ENCODE measurements around the gene JAZF1.

JAZF1 gene

DNA sequence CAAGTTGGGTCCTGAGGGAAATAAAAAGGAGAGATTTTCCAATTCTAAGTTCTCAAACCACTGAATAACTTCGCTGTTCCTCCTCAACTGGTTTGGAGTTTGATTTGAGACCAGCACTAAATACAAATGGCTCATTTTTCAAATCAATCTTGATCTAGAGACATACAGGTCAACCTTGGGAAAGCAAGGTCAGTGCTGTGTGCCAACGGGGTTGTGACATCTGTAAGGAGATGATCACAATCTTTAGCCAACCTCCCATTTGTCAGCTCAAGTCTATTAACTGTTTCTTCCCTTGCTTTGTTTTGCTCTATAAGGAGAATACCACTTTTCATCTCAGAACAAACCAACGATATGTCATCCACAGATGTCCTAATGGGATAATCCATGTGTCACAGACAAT is 309.5 kb downstream of the JAZF1 start:
- TF ChIP-seq RAD21 (IDR thresholded peaks at IDR 0.05; ENCODE audit: low read depth) = no peak
- TF ChIP-seq EGR1 (IDR thresholded peaks at IDR 0.05) = no peak
- TF ChIP-seq, protein P1, sequence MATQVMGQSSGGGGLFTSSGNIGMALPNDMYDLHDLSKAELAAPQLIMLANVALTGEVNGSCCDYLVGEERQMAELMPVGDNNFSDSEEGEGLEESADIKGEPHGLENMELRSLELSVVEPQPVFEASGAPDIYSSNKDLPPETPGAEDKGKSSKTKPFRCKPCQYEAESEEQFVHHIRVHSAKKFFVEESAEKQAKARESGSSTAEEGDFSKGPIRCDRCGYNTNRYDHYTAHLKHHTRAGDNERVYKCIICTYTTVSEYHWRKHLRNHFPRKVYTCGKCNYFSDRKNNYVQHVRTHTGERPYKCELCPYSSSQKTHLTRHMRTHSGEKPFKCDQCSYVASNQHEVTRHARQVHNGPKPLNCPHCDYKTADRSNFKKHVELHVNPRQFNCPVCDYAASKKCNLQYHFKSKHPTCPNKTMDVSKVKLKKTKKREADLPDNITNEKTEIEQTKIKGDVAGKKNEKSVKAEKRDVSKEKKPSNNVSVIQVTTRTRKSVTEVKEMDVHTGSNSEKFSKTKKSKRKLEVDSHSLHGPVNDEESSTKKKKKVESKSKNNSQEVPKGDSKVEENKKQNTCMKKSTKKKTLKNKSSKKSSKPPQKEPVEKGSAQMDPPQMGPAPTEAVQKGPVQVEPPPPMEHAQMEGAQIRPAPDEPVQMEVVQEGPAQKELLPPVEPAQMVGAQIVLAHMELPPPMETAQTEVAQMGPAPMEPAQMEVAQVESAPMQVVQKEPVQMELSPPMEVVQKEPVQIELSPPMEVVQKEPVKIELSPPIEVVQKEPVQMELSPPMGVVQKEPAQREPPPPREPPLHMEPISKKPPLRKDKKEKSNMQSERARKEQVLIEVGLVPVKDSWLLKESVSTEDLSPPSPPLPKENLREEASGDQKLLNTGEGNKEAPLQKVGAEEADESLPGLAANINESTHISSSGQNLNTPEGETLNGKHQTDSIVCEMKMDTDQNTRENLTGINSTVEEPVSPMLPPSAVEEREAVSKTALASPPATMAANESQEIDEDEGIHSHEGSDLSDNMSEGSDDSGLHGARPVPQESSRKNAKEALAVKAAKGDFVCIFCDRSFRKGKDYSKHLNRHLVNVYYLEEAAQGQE (IDR thresholded peaks at IDR 0.05; ENCODE audit: low read depth) = no peak
- TF ChIP-seq NFIC (IDR thresholded peaks at IDR 0.05) = no peak
- TF ChIP-seq, protein P2, sequence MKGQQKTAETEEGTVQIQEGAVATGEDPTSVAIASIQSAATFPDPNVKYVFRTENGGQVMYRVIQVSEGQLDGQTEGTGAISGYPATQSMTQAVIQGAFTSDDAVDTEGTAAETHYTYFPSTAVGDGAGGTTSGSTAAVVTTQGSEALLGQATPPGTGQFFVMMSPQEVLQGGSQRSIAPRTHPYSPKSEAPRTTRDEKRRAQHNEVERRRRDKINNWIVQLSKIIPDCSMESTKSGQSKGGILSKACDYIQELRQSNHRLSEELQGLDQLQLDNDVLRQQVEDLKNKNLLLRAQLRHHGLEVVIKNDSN (IDR thresholded peaks at IDR 0.05) = no peak
- no peak for TF ChIP-seq TAF1 (IDR thresholded peaks at IDR 0.05; ENCODE audit: low read depth)
- no peak for TF ChIP-seq TCF12 (IDR thresholded peaks at IDR 0.05; ENCODE audit: low read depth)
- no peak for TF ChIP-seq CEBPB (IDR thresholded peaks at IDR 0.05)
- no peak for TF ChIP-seq EP300 (IDR thresholded peaks at IDR 0.05; ENCODE audit: borderline replicate concordance)
- TF ChIP-seq ZBTB7A (IDR thresholded peaks at IDR 0.05; ENCODE audit: low read depth) = no peak
- no peak for TF ChIP-seq CREB1 (IDR thresholded peaks at IDR 0.05; ENCODE audit: low read depth)
- no peak for TF ChIP-seq FOXM1 (IDR thresholded peaks at IDR 0.05; ENCODE audit: borderline replicate concordance, low read depth)
- no peak for TF ChIP-seq YY1 (IDR thresholded peaks at IDR 0.05; ENCODE audit: low read depth)
- TF ChIP-seq, protein P3, sequence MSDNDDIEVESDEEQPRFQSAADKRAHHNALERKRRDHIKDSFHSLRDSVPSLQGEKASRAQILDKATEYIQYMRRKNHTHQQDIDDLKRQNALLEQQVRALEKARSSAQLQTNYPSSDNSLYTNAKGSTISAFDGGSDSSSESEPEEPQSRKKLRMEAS (IDR thresholded peaks at IDR 0.05) = no peak
- TF ChIP-seq TEAD4 (IDR thresholded peaks at IDR 0.05) = no peak

DNA sequence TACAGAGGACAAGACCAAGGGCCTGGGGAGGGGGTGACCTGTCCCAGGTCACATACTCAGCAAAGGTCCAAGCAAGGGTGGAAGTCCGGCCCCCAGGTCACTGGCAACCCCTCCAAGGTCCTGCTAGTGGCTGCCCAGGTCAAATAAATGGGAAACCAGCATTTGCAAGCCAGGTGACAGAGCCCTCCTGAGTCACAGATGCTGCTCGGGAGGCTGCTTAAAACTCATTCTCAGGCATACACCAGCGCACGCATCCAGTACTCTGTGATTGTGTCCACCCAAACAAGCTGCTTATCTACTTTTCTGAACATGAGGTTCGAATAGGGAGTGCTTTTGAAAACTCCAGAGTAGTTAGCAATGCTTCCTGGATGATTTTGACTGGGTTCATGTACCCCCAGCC is 310.0 kb downstream of the JAZF1 start:
- no peak for TF ChIP-seq EP300 (IDR thresholded peaks at IDR 0.05; ENCODE audit: borderline replicate concordance)
- TF ChIP-seq CREB1 (IDR thresholded peaks at IDR 0.05; ENCODE audit: low read depth) = no peak
- TF ChIP-seq, protein P2 (IDR thresholded peaks at IDR 0.05) = no peak
- no peak for TF ChIP-seq TEAD4 (IDR thresholded peaks at IDR 0.05)
- TF ChIP-seq RAD21 (IDR thresholded peaks at IDR 0.05; ENCODE audit: low read depth) = no peak
- no peak for TF ChIP-seq FOXM1 (IDR thresholded peaks at IDR 0.05; ENCODE audit: borderline replicate concordance, low read depth)
- TF ChIP-seq CEBPB (IDR thresholded peaks at IDR 0.05) = no peak
- TF ChIP-seq TCF12 (IDR thresholded peaks at IDR 0.05; ENCODE audit: low read depth) = no peak
- TF ChIP-seq YY1 (IDR thresholded peaks at IDR 0.05; ENCODE audit: low read depth) = no peak
- TF ChIP-seq, protein P3 (IDR thresholded peaks at IDR 0.05) = no peak
- TF ChIP-seq EGR1 (IDR thresholded peaks at IDR 0.05) = no peak
- TF ChIP-seq, protein P1 (IDR thresholded peaks at IDR 0.05; ENCODE audit: low read depth) = no peak
- no peak for TF ChIP-seq NFIC (IDR thresholded peaks at IDR 0.05)
- TF ChIP-seq ZBTB7A (IDR thresholded peaks at IDR 0.05; ENCODE audit: low read depth) = no peak
- TF ChIP-seq TAF1 (IDR thresholded peaks at IDR 0.05; ENCODE audit: low read depth) = no peak

DNA sequence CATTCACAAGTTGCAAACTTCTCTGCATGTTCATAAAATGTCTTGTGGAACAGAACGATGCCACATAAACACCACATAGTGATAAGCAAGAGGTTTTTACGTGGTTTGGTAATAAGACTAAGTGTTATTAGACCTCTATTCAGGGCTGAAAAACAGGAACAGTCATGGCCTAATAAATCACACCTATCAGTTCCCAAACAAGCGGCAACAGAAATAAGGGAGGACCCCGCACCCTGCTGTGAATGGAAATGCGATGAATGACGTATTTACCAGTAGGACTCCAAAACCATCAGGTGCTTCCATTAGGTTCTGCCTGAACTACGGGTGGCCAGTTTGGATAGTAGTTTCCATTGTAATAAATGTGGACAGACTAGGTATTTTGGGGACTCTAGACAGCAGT is 311.5 kb downstream of the JAZF1 start:
- no peak for TF ChIP-seq NFIC (IDR thresholded peaks at IDR 0.05)
- no peak for TF ChIP-seq FOXM1 (IDR thresholded peaks at IDR 0.05; ENCODE audit: borderline replicate concordance, low read depth)
- TF ChIP-seq, protein P3 (IDR thresholded peaks at IDR 0.05) = no peak
- TF ChIP-seq EGR1 (IDR thresholded peaks at IDR 0.05) = no peak
- no peak for TF ChIP-seq TAF1 (IDR thresholded peaks at IDR 0.05; ENCODE audit: low read depth)

DNA sequence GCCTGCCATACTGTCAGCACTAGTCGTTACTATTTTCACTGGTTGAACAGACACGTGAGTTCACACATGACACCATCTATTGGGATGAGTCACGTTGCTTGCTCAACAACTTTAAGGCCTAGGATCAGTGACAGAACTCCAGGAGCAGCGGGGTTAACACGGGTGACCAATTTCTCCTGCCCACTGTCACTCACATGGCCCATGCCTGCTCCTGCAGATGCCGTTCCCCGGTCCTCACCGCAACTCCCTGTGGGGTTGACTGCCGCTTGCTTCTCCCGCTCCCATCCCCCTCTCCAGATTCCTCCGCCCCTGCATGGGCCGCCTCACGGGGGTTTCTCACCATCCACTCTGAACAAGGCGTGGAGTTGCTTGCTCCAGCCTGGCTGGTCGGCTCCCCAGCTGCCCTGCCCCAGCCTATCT is 312.5 kb downstream of the JAZF1 start:
- TF ChIP-seq, protein P1 (IDR thresholded peaks at IDR 0.05; ENCODE audit: low read depth) = no peak
- no peak for TF ChIP-seq FOXM1 (IDR thresholded peaks at IDR 0.05; ENCODE audit: borderline replicate concordance, low read depth)
- TF ChIP-seq NFIC (IDR thresholded peaks at IDR 0.05) = no peak
- no peak for TF ChIP-seq ZBTB7A (IDR thresholded peaks at IDR 0.05; ENCODE audit: low read depth)
- TF ChIP-seq RAD21 (IDR thresholded peaks at IDR 0.05; ENCODE audit: low read depth) = no peak
- TF ChIP-seq, protein P2 (IDR thresholded peaks at IDR 0.05) = no peak
- no peak for TF ChIP-seq TCF12 (IDR thresholded peaks at IDR 0.05; ENCODE audit: low read depth)
- TF ChIP-seq YY1 (IDR thresholded peaks at IDR 0.05; ENCODE audit: low read depth) = no peak
- TF ChIP-seq CEBPB (IDR thresholded peaks at IDR 0.05) = no peak
- no peak for TF ChIP-seq TAF1 (IDR thresholded peaks at IDR 0.05; ENCODE audit: low read depth)
- no peak for TF ChIP-seq CREB1 (IDR thresholded peaks at IDR 0.05; ENCODE audit: low read depth)
- TF ChIP-seq, protein P3 (IDR thresholded peaks at IDR 0.05) = no peak
- TF ChIP-seq TEAD4 (IDR thresholded peaks at IDR 0.05) = no peak
- no peak for TF ChIP-seq EGR1 (IDR thresholded peaks at IDR 0.05)
- no peak for TF ChIP-seq EP300 (IDR thresholded peaks at IDR 0.05; ENCODE audit: borderline replicate concordance)
